HEK293T (cell line): ENCODE data around the gene C1orf210.

Experiments
- CTCF ChIA-PET: fragments of 350-600 bp; formaldehyde crosslinking; extraction: SDS; loops from one replicate; lab custom pipeline; 2021; ENCODE audit warnings: antibody characterized with exemption, inconsistent platforms; lab: Yijun Ruan, JAX
- POLR2A ChIA-PET: fragments of 350-600 bp; formaldehyde crosslinking; extraction: SDS; loops from one replicate; lab custom pipeline; 2020; ENCODE audit warnings: antibody characterized with exemption, inconsistent platforms; lab: Yijun Ruan, JAX
- DNase-seq: peaks from one replicate; pipeline ENCODE4 v3.0.0; 2012; ENCODE audit warnings: mixed read lengths; ENCODE audit errors: extremely low spot score
- ARNT ChIP-seq: fragments of 450-650 bp; IDR thresholded peaks from 2 replicates; pipeline ENCODE4 v1.6.1; 2017; ENCODE audit warnings: mild to moderate bottlenecking
- BHLHE40 ChIP-seq: fragments of 450-650 bp; IDR thresholded peaks from 2 replicates; pipeline ENCODE4 v1.6.1; 2016; ENCODE audit warnings: mild to moderate bottlenecking, moderate library complexity, borderline replicate concordance
- CTBP1 ChIP-seq: fragments of 450-650 bp; IDR thresholded peaks from 2 replicates; pipeline ENCODE4 v1.6.1; 2016; ENCODE audit warnings: borderline replicate concordance
- ELF4 ChIP-seq: fragments of 450-650 bp; IDR thresholded peaks from 2 replicates; pipeline ENCODE4 v1.6.1; 2017; ENCODE audit warnings: antibody characterized with exemption
- FOXA1 ChIP-seq: fragments of 450-650 bp; IDR thresholded peaks from 2 replicates; pipeline ENCODE4 v1.6.1; 2016; ENCODE audit warnings: mild to moderate bottlenecking
- FOXK2 ChIP-seq: fragments of 450-650 bp; IDR thresholded peaks from 2 replicates; pipeline ENCODE4 v1.6.1; 2016; ENCODE audit warnings: mild to moderate bottlenecking
- FOXM1 ChIP-seq: fragments of 450-650 bp; IDR thresholded peaks from 2 replicates; pipeline ENCODE4 v1.6.1; 2017; ENCODE audit warnings: mild to moderate bottlenecking, borderline replicate concordance
- HDGF ChIP-seq: fragments of 450-650 bp; IDR thresholded peaks from 2 replicates; pipeline ENCODE4 v1.6.1; 2017; ENCODE audit warnings: antibody characterized with exemption, borderline replicate concordance
- L3MBTL2 ChIP-seq: fragments of 450-650 bp; conservative IDR thresholded peaks from 2 replicates; pipeline ENCODE4 v1.6.1; 2016; ENCODE audit warnings: mild to moderate bottlenecking
- LEF1 ChIP-seq: fragments of 450-650 bp; IDR thresholded peaks from 2 replicates; pipeline ENCODE4 v1.6.1; 2017; ENCODE audit warnings: mild to moderate bottlenecking, borderline replicate concordance
- NFRKB ChIP-seq: fragments of 450-650 bp; IDR thresholded peaks from 2 replicates; pipeline ENCODE4 v1.6.1; 2016; ENCODE audit warnings: mild to moderate bottlenecking, moderate library complexity
- PKNOX1 ChIP-seq: fragments of 450-650 bp; IDR thresholded peaks from 2 replicates; pipeline ENCODE4 v1.6.1; 2016
- SP1 ChIP-seq: fragments of 450-650 bp; IDR thresholded peaks from 2 replicates; pipeline ENCODE4 v1.6.1; 2017
- SUZ12 ChIP-seq: fragments of 450-650 bp; IDR thresholded peaks from 2 replicates; pipeline ENCODE4 v1.6.1; 2016; ENCODE audit warnings: mild to moderate bottlenecking
- TARDBP ChIP-seq: fragments of 450-650 bp; IDR thresholded peaks from 2 replicates; pipeline ENCODE4 v1.6.1; 2016
- ZNF384 ChIP-seq: fragments of 450-650 bp; IDR thresholded peaks from 2 replicates; pipeline ENCODE4 v1.6.1; 2016

Gene C1orf210

DNA sequence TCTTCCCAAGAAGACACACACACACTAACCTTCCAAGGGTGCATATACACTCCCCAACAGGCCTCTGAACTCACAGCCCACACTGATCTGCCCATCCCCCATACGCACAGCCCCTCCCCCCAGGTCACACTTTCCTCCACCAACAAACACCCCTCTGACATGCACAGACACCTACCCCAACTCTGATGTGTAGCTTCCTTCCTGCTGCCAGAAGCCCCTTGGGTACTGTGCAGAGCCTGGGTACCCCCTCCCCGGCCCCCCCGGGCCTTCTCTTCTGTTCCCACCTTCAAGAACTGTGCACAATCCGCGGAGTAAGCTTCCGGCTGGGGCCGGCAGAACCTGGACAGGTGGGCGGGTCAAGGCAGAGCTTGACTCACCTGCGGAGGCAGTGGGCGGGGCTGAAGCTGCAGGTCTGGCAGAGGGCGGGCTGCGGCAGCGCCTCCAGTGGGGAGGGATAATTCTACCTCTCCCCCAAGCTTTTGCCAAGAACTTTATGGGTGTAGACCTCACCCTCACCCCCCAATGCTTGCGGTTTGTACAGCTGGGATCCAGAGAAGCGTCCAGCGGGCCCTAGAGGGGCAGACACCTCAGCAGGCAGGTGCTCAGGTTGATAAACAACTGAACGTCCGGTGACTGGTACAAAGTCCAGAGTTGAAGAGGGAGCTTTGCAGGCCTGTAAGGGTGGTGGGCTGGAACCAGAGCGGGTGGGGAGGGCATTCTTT is at the start of gene C1orf210:
C1orf210 (minus strand) TSS at position 313 of the 722 bp plus-strand sequence. CDS start 2,311 bp downstream, outside the sequence.
- CTCF ChIA-PET = no interaction called here
- DNase-seq = no peak
- no peak for TF ChIP-seq SUZ12
- no peak for TF ChIP-seq PKNOX1
- TF ChIP-seq FOXK2 = no peak
- no peak for TF ChIP-seq BHLHE40
- TF ChIP-seq TARDBP = no peak
- no peak for TF ChIP-seq SP1
- TF ChIP-seq LEF1 = no peak
- no peak for TF ChIP-seq NFRKB
- TF ChIP-seq ZNF384 = no peak
- TF ChIP-seq ELF4 = no peak
- no peak for TF ChIP-seq L3MBTL2
- TF ChIP-seq CTBP1 = no peak
- TF ChIP-seq ARNT = no peak
- POLR2A ChIA-PET = interaction anchor here (0.7 kb wide), 1 partner anchor 73 kb away, joined by 3 read pairs; the partner anchor contains the start of gene CDC20

DNA sequence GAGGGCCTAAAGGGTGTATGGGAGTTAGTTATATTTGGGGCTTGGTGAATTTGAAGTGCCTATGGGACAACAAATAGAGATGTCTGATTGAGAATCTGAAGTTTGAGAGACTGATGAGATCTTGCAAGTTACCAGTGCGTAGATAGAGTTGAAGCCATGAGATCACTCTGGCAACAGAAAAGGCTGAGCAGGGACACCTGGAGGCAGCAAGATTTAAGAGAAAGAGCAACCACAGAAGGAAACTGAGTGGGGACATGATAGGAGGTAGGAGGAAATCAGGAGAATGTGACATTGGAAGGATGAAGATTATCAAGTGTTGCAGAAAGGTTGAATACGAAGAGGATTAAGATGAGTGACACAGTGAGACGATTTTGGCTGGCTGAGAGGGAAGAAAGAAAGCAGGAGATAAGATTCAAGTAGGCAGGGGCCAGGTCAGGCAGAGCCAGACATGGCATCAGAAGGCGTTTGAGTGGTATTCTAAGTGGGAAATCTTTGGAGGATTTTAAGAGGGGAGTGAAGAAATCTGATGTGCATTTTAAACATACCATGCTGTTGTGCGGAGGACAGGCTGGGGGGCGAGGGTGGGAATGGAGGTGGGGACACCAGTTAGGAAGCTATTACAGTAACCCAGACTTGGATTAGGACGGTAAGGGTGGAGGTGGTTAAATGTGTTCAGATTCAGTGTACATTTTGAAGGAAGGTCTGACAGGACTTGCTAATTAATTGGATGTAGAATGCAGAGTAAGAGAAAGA is 49.2 kb upstream of the C1orf210 start:
- TF ChIP-seq CTBP1 (no peak), L3MBTL2 (no peak), ZNF384 (no peak), FOXK2 (no peak), FOXM1 (no peak), TARDBP (no peak), ARNT (no peak), ELF4 (no peak)
- CTCF ChIA-PET = no interaction called here
- DNase-seq = no peak
- POLR2A ChIA-PET = no interaction called here

DNA sequence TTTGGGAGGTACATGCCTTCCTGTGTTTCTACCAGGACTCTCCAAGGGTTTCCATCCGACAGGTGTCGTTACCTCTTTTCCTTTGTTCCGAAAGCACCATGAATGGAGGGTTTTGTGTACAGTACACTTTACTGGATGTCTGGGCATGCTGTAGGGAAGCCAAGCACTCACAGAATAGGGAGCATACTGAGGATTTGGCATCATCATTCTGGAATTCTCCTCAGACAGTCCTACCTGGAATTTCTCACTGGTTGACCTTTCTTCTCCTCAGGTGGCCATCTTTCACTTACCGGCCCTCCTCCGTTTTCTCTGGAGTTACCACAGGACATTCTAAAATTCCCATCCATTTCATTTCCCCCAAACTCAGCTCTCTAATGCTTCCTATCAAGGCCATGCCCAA is 46.3 kb upstream of the C1orf210 start:
- ChIA-PET CTCF (no interaction called here), POLR2A (no interaction called here)
- no peak for TF ChIP-seq FOXK2
- TF ChIP-seq SP1 = no peak
- TF ChIP-seq BHLHE40 = no peak
- TF ChIP-seq CTBP1 = no peak
- TF ChIP-seq HDGF = no peak
- no peak for TF ChIP-seq L3MBTL2
- DNase-seq = no peak

DNA sequence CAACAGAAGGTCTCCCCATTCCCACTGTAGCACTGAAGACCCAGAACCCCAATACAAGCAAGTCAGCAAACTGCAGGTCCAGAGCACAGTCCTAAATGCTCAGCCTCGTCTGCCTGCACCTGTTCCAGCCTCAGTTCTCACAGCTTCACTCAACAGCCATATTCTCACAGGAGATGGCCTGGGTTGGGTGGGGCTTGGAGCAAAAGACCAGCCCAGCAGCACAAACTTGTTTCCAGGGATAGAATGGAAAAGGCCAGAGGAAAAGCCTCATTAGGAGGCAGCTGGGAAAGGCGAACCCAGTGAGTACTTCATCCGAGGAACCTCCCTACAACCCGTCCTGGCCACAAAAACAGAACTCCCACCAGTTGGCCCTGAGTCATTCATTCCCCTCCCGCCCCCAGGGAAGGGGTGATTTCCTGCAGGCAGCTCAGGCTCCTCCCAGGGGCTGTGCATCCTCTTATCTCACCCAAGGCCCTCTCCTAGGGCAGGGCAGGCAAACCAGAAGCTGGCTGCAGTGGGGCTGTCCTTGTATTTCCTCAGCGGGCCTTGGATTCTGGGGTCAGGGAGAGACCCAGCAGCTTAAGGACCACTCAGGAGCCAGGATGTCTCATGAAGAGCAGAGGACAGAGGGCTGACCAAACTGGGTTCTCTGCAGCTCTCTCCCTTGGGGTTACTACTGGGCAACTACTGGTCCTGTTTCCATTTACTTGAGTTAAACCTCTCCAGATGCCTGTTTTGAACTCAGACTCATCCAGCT is 44.8 kb upstream of the C1orf210 start:
- CTCF ChIA-PET = no interaction called here
- POLR2A ChIA-PET = interaction anchor here (0.8 to 0.9 kb wide), 3 partner anchors 18 to 37 kb away, joined by 3 to 4 read pairs (median 3); partner anchors contain the start of gene CDC20
- DNase-seq = no peak
- TF ChIP-seq BHLHE40 (no peak), TARDBP (no peak), FOXK2 (no peak), SUZ12 (no peak), LEF1 (no peak), ZNF384 (no peak), HDGF (no peak), SP1 (no peak), NFRKB (no peak), CTBP1 (no peak), ELF4 (no peak), L3MBTL2 (no peak), PKNOX1 (no peak), ARNT (no peak), FOXM1 (no peak), FOXA1 (no peak)

GRCh38 chr1:43327549-43328292 is 42.3 kb upstream of the C1orf210 start:
- POLR2A ChIA-PET = no interaction called here
- CTCF ChIA-PET = no interaction called here
- no peak for DNase-seq
- TF ChIP-seq HDGF (no peak), LEF1 (no peak), SP1 (no peak), CTBP1 (no peak), FOXA1 (no peak), PKNOX1 (no peak), FOXK2 (no peak), ELF4 (no peak), FOXM1 (no peak), L3MBTL2 (no peak), TARDBP (no peak), NFRKB (no peak), ARNT (no peak), ZNF384 (no peak), SUZ12 (no peak), BHLHE40 (no peak)
